GM15510 (cell line): ENCODE data around the gene E2F8.

ENCODE experiments used
- POLR2A ChIP-seq: IDR thresholded peaks from 3 replicates; pipeline ENCODE4 v1.6.1; 2011; ENCODE audit warnings: borderline replicate concordance; ENCODE audit not compliant: insufficient read length; ENCODE audit errors: extremely low read depth

The E2F8 gene

GRCh38 chr11:19191530-19192169, 49.1 kb downstream of the E2F8 start:
- no peak for TF ChIP-seq POLR2A

GRCh38 chr11:19187833-19188258, 52.9 kb downstream of the E2F8 start:
- TF ChIP-seq POLR2A, result no peak

GRCh38 chr11:19187114-19187832, 53.5 kb downstream of the E2F8 start:
- no peak for TF ChIP-seq POLR2A

GRCh38 chr11:19185516-19186052, 55.2 kb downstream of the E2F8 start:
- TF ChIP-seq POLR2A, result no peak

GRCh38 chr11:19185036-19185435, 55.7 kb downstream of the E2F8 start:
- TF ChIP-seq POLR2A, result no peak

- no peak for TF ChIP-seq POLR2A
Observed at GRCh38 chr11:19183646-19184045, 57.1 kb downstream of the E2F8 start.

- no peak for TF ChIP-seq POLR2A
Observed at GRCh38 chr11:19181531-19182261, 59.0 kb downstream of the E2F8 start.

- no peak for TF ChIP-seq POLR2A
Observed at GRCh38 chr11:19176629-19177186, 64.0 kb downstream of the E2F8 start.
